Mucosa of rectum (tissue), 2 donors: ENCODE results near the gene LMF2.

Experiments used
- H3K27ac ChIP-seq, 2 donors: one replicate each; pipeline ENCODE4 v1.7.0; 2013; ENCODE audit warnings: inconsistent platforms in 2 of 2, low read depth in 2 of 2, low read length in 2 of 2
- H3K27me3 ChIP-seq, 2 donors: one replicate each; pipeline ENCODE4 v1.7.0; 2013; ENCODE audit warnings: low read length in 2 of 2; ENCODE audit not compliant: control insufficient read depth in 2 of 2, insufficient read depth in 2 of 2
- H3K36me3 ChIP-seq, 2 donors: one replicate each; pipeline ENCODE4 v1.7.0; 2013; ENCODE audit warnings: low read length in 2 of 2; ENCODE audit not compliant: control insufficient read depth in 2 of 2, insufficient read depth in 2 of 2
- H3K4me1 ChIP-seq, 2 donors: one replicate each; pipeline ENCODE4 v1.7.0; 2013; ENCODE audit warnings: low read length in 2 of 2, mild to moderate bottlenecking in 1 of 2; ENCODE audit not compliant: control insufficient read depth in 2 of 2, insufficient read depth in 2 of 2
- H3K4me3 ChIP-seq, 2 donors: one replicate each; pipeline ENCODE4 v1.7.0; 2013; ENCODE audit warnings: low read length in 2 of 2
- H3K9ac ChIP-seq, 2 donors: one replicate each; pipeline ENCODE4 v1.7.0; 2013; ENCODE audit warnings: low read length in 2 of 2, low read depth in 1 of 2, mild to moderate bottlenecking in 1 of 2
- H3K9me3 ChIP-seq, 2 donors: one replicate each; pipeline ENCODE4 v1.7.0; 2013; ENCODE audit warnings: low read length in 2 of 2; ENCODE audit not compliant: control insufficient read depth in 2 of 2
- donor health status: healthy.
- donor health status: Normal muscosa, but diverticular disease.

The LMF2 gene

GRCh38 chr22:50528682-50529415 is 21.3 kb upstream of the LMF2 start:
- Histone ChIP-seq H3K27me3 (no peaks in the 10 kb centered on the region), H3K36me3 (peaks cover 0 to under 1% of the 10 kb centered on the region in 2 donors), H3K9me3 (no peaks in the 10 kb centered on the region), H3K9ac (peak overlapping the region; percentile 14 to 83), H3K4me1 (peaks cover 36 to 40% of the 10 kb centered on the region in 2 donors), H3K4me3 (peak overlapping the region; percentile 68 to 85), H3K27ac (peak overlapping the region; percentile 93 to 99)

GRCh38 chr22:50527921-50528681 is 20.6 kb upstream of the LMF2 start:
- H3K27ac ChIP-seq, result peak overlapping the region in 1 of 2 donors; percentile 99
- no peaks in the 10 kb centered on the region for H3K27me3 ChIP-seq
- H3K4me3 ChIP-seq, result no peak overlapping the region
- peaks cover 7% of the 10 kb centered on the region in 2 donors for H3K36me3 ChIP-seq
- no peak overlapping the region for H3K9ac ChIP-seq
- H3K4me1 ChIP-seq, result peaks cover 43 to 48% of the 10 kb centered on the region in 2 donors
- no peaks in the 10 kb centered on the region for H3K9me3 ChIP-seq

GRCh38 chr22:50526834-50527801 is 19.6 kb upstream of the LMF2 start:
- Histone ChIP-seq H3K9ac (peak overlapping the region; percentile 65 to 80), H3K27me3 (no peaks in the 10 kb centered on the region), H3K4me1 (peaks cover 43 to 49% of the 10 kb centered on the region in 2 donors), H3K27ac (peak overlapping the region; percentile 92 to 97), H3K36me3 (peaks cover 16 to 17% of the 10 kb centered on the region in 2 donors), H3K4me3 (peak overlapping the region; percentile 78 to 81), H3K9me3 (no peaks in the 10 kb centered on the region)

- Histone ChIP-seq H3K27me3 (no peaks in the 10 kb centered on the region), H3K27ac (peak overlapping the region; percentile 92 to 97), H3K36me3 (peaks cover 25% of the 10 kb centered on the region in 2 donors), H3K4me1 (peaks cover 41 to 44% of the 10 kb centered on the region in 2 donors), H3K4me3 (peak overlapping the region; percentile 78 to 81), H3K9me3 (no peaks in the 10 kb centered on the region), H3K9ac (peak overlapping the region; percentile 65 to 80)
Measured at GRCh38 chr22:50526108-50526833, 18.8 kb upstream of the LMF2 start.

- H3K36me3 ChIP-seq, result peaks cover 28 to 30% of the 10 kb centered on the region in 2 donors
- peak overlapping the region; percentile 75 to 80 for H3K9ac ChIP-seq
- no peaks in the 10 kb centered on the region for H3K9me3 ChIP-seq
- H3K4me3 ChIP-seq, result peak overlapping the region; percentile 78 to 81
- no peaks in the 10 kb centered on the region for H3K27me3 ChIP-seq
- H3K27ac ChIP-seq, result peak overlapping the region; percentile 92 to 97
- peaks cover 37 to 40% of the 10 kb centered on the region in 2 donors for H3K4me1 ChIP-seq
Measured at GRCh38 chr22:50525858-50526107, 18.3 kb upstream of the LMF2 start.

GRCh38 chr22:50525104-50525857 is 17.8 kb upstream of the LMF2 start, which contains the start of gene SCO2:
SCO2 (minus strand) TSS chr22:50525598; CDS start chr22:50524411, 1,187 bp downstream.
- Histone ChIP-seq H3K9ac (peak within 1 kb of the TSS; percentile 75 to 80), H3K9me3 (no peaks in the 10 kb centered on the region), H3K27ac (peak within 1 kb of the TSS; percentile 92 to 97), H3K4me1 (peaks cover 35 to 36% of the 10 kb centered on the region in 2 donors), H3K36me3 (peaks cover 28 to 31% of the 10 kb centered on the region in 2 donors), H3K27me3 (no peaks in the 10 kb centered on the region), H3K4me3 (peak within 1 kb of the TSS; percentile 78 to 81)

GRCh38 chr22:50524676-50525103 is 17.2 kb upstream of the LMF2 start:
- Histone ChIP-seq H3K27me3 (no peaks in the 10 kb centered on the region), H3K9me3 (no peaks in the 10 kb centered on the region), H3K9ac (peak overlapping the region; percentile 75 to 80), H3K4me1 (peaks cover 32 to 34% of the 10 kb centered on the region in 2 donors), H3K36me3 (peaks cover 28 to 31% of the 10 kb centered on the region in 2 donors), H3K27ac (peak overlapping the region; percentile 92 to 97), H3K4me3 (peak overlapping the region; percentile 78 to 81)

GRCh38 chr22:50523806-50524675 is 16.5 kb upstream of the LMF2 start:
- Histone ChIP-seq H3K4me1 (peaks cover 28 to 31% of the 10 kb centered on the region in 2 donors), H3K9me3 (no peaks in the 10 kb centered on the region), H3K9ac (peak overlapping the region; percentile 38 to 80), H3K4me3 (peak overlapping the region; percentile 78 to 81), H3K27ac (peak overlapping the region; percentile 92 to 97), H3K27me3 (no peaks in the 10 kb centered on the region), H3K36me3 (peaks cover 32 to 37% of the 10 kb centered on the region in 2 donors)
